A204.1 (cell line): Measurements from ENCODE around the gene TRIM10.
"Not testable (repeated sequence)": the region's sequence is repeated elsewhere in the genome, so short reads cannot be mapped to it uniquely, and the experiment has no call there.

Experiments used
- FAIRE-seq: peaks from 2 replicates; lab custom pipeline; 2012; peaks lifted over from hg19 to GRCh38; lab: Jason Lieb, UNC

The TRIM10 gene

GRCh38 chr6:30152910-30153610 is 8.0 kb downstream of the TRIM10 start:
- no peak for FAIRE-seq

- no peak for FAIRE-seq
These were observed 8.9 kb downstream of the TRIM10 start for GRCh38 chr6:30152016-30152673.

- FAIRE-seq, result no peak
These were observed 9.4 kb downstream of the TRIM10 start for GRCh38 chr6:30151580-30151979.

- no peak for FAIRE-seq
These were observed 10.2 kb downstream of the TRIM10 start for GRCh38 chr6:30150671-30151395.

- FAIRE-seq, result no peak
These were observed 11.0 kb downstream of the TRIM10 start for GRCh38 chr6:30149858-30150550.

GRCh38 chr6:30149234-30149633 is 11.8 kb downstream of the TRIM10 start:
- FAIRE-seq, result no peak

GRCh38 chr6:30147096-30147495 is 13.9 kb downstream of the TRIM10 start:
- FAIRE-seq, result no peak

- no peak for FAIRE-seq
These were observed 15.2 kb downstream of the TRIM10 start for GRCh38 chr6:30145818-30146217.

GRCh38 chr6:30144811-30145210 is 16.2 kb downstream of the TRIM10 start:
- FAIRE-seq, result no peak

GRCh38 chr6:30143780-30144179 is 17.2 kb downstream of the TRIM10 start:
- no peak for FAIRE-seq

- peak; percentile 23 for FAIRE-seq
These were observed 18.3 kb downstream of the TRIM10 start for GRCh38 chr6:30142665-30143064.

- FAIRE-seq, result not testable (repeated sequence)
These were observed 20.8 kb downstream of the TRIM10 start for GRCh38 chr6:30140240-30140639.

GRCh38 chr6:30136570-30137286 is 24.3 kb downstream of the TRIM10 start:
- no peak for FAIRE-seq

GRCh38 chr6:30135757-30136156 is 25.3 kb downstream of the TRIM10 start, which contains the start of gene TRIM40:
Gene TRIM40 (plus strand): TSS chr6:30136140. CDS start chr6:30137037, 897 bp downstream.
- no peak for FAIRE-seq

GRCh38 chr6:30135147-30135546 is 25.9 kb downstream of the TRIM10 start:
- no peak for FAIRE-seq

- FAIRE-seq, result no peak
These were observed 29.0 kb downstream of the TRIM10 start for GRCh38 chr6:30131947-30132497.

GRCh38 chr6:30130887-30131862 is 29.8 kb downstream of the TRIM10 start:
- peak; percentile 59 for FAIRE-seq

GRCh38 chr6:30130179-30130679 is 30.8 kb downstream of the TRIM10 start:
- no peak for FAIRE-seq

- FAIRE-seq, result no peak
These were observed 31.5 kb downstream of the TRIM10 start for GRCh38 chr6:30129265-30130178.
